ENCODE results near the gene ASNSD1. TPM values are rescaled to one million over a fixed set of nuclear protein-coding genes. Genes with fewer than 3 reads are reported as not detected.

The ASNSD1 gene
- total RNA-seq, 1 experiment from 2014 or later = 48.5 TPM

- no peak overlapping the region for H3K27ac ChIP-seq (ENCODE audit: insufficient read length, low read depth, low read length)
- no peak overlapping the region for H3K4ac ChIP-seq (ENCODE audit: low read depth, low read length)
- no peak overlapping the region for H2AK5ac ChIP-seq (ENCODE audit: insufficient read length, low read length)
- no peaks in the 10 kb centered on the region for H3K4me1 ChIP-seq (ENCODE audit: insufficient read depth, low read length)
- H2BK20ac ChIP-seq (ENCODE audit: low read depth, low read length, poor library complexity, severe bottlenecking) = no peak overlapping the region
- H3K18ac ChIP-seq (ENCODE audit: insufficient read length, low read depth, low read length) = no peak overlapping the region
- Mint-ChIP-seq H3K9me3 (no peaks in the 10 kb centered on the region), H3K27ac (no peak overlapping the region), H3K27me3 (ENCODE audit: low read depth) (no peaks in the 10 kb centered on the region; the same call in 1 of the 2 replicates), H3K4me3 (no peak overlapping the region), H3K36me3 (ENCODE audit: insufficient read depth in 1 of 3, low read depth in 3 of 3) (peaks cover 0 to 6% (median 4%) of the 10 kb centered on the region in 3 experiments; a peak in 4 of 7 replicates), H3K4me1 (no peaks in the 10 kb centered on the region; a peak in 1 of 4 replicates)
- no peak overlapping the region for H3K4me2 ChIP-seq (ENCODE audit: insufficient read depth, insufficient read length, low read length)
- no peak overlapping the region for H3T11ph ChIP-seq (ENCODE audit: low read length)
- H3K79me1 ChIP-seq (ENCODE audit: insufficient read depth, low read depth, low read length, poor library complexity, severe bottlenecking) = no peaks in the 10 kb centered on the region
- no CpG with 5 or more reads among the region's 4 CpGs for WGBS (ENCODE audit: extremely low coverage, insufficient read length, low lambda C conversion rate)
- H2BK12ac ChIP-seq (ENCODE audit: insufficient read length, low read depth, low read length) = no peak overlapping the region
- no peaks in the 10 kb centered on the region for H4K20me1 ChIP-seq (ENCODE audit: control insufficient read depth, insufficient read depth, insufficient read length)
- no peak overlapping the region for H2BK120ac ChIP-seq (ENCODE audit: low read depth, low read length, poor library complexity, severe bottlenecking)
- no peak overlapping the region for H4K91ac ChIP-seq (ENCODE audit: insufficient read length, low read depth, low read length)
- no peak for DNase-seq
- H2BK15ac ChIP-seq (ENCODE audit: low read depth, low read length) = no peak overlapping the region
- no peak overlapping the region for H2BK5ac ChIP-seq (ENCODE audit: insufficient read length, low read length)
- no peaks in the 10 kb centered on the region for H3K27me3 ChIP-seq (ENCODE audit: insufficient read depth, low read length)
- H4K8ac ChIP-seq (replicated peaks; ENCODE audit: insufficient read length, low read depth, low read length) = no peak overlapping the region
- TF ChIP-seq CTCF (conservative IDR thresholded peaks at IDR 0.05) = no peak
- no peaks in the 10 kb centered on the region for H3K9me3 ChIP-seq (ENCODE audit: control insufficient read depth, low read depth, low read length)
- no peak overlapping the region for H3K9ac ChIP-seq (ENCODE audit: extremely low read depth, insufficient read length, low read length)
- no peak overlapping the region for H2AFZ ChIP-seq (ENCODE audit: low read length)
- no peak overlapping the region for H3K56ac ChIP-seq (ENCODE audit: insufficient read length, low read depth, low read length)
- H3K79me2 ChIP-seq (ENCODE audit: insufficient read depth, low read length) = peaks cover 3% of the 10 kb centered on the region; the same call in 1 of the 2 replicates
- H3K14ac ChIP-seq (ENCODE audit: insufficient read depth, low read length) = no peak overlapping the region
- no peak overlapping the region for H3K23ac ChIP-seq (ENCODE audit: insufficient read length, low read depth, low read length)
- H4K5ac ChIP-seq (ENCODE audit: insufficient read length, low read depth, low read length) = no peak overlapping the region
- H3K23me2 ChIP-seq (ENCODE audit: insufficient read length, low read depth, low read length, poor library complexity, severe bottlenecking) = peaks cover 4% of the 10 kb centered on the region
Observed at GRCh38 chr2:189660803-189661147, 484 bp upstream of the ASNSD1 start.

Measured in H9 (cell line).